Activated T-helper 1 cell treated with anti-CD3 and anti-CD28 coated beads, Interleukin-2, amount 50 U/mL, for 16 hours (primary cell): Measurements from ENCODE around the gene APCS.

Experiments
- DNase-seq, 2 donors: peaks; one replicate each; pipeline ENCODE4 v3.0.0-alpha.2; 2020; ENCODE audit warnings: low read depth in 1 of 2, low spot score in 1 of 2

Gene APCS

DNA sequence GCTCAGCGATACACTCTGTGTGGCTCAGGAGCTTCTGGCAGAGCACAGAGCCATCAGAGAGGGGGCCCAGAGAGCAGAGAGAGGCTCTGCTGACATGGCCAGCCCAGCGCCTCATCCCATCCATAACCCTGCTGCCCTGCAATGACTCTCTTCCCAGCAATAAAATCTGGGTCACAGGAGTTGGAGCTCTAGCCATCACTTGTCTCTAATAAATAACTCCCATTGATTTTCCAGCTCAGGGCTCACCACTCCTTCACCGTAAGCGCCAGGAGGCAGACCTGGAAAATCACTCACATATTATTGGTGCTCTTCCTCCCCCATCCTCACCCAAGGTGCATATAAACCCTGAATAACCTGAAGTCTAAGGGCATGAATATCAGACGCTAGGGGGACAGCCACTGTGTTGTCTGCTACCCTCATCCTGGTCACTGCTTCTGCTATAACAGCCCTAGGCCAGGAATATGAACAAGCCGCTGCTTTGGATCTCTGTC lies at the start of gene APCS:
Gene APCS (plus strand): TSS at position 366 of the 491 bp plus-strand sequence. CDS start 96 bp downstream, at position 462.
- DNase-seq = no peak

- DNase-seq = no peak
Observed at GRCh38 chr1:159548126-159548525, 39.5 kb upstream of the APCS start.

DNA sequence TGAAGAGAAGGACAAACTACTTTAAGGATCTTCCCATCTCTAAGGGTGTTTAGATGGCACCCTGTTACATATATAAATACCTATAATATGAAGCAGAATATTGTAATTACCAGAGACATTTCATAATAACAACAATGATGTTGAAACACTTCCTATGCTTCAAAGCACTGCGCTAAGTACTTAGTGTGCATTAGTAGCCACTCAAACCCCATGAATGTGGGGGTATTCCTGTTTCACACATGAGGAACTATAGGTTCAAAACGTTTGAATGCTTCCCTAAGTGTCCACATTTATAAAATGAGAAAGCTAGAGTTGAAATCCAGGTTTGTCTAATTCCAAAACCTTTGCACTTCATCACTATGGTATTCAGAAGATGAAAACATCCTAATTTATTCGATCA lies 33.4 kb upstream of the APCS start:
- no peak for DNase-seq

GRCh38 chr1:159554696-159555095 lies 32.9 kb upstream of the APCS start:
- no peak for DNase-seq

GRCh38 chr1:159556931-159557369 lies 30.7 kb upstream of the APCS start:
- DNase-seq = no peak

DNA sequence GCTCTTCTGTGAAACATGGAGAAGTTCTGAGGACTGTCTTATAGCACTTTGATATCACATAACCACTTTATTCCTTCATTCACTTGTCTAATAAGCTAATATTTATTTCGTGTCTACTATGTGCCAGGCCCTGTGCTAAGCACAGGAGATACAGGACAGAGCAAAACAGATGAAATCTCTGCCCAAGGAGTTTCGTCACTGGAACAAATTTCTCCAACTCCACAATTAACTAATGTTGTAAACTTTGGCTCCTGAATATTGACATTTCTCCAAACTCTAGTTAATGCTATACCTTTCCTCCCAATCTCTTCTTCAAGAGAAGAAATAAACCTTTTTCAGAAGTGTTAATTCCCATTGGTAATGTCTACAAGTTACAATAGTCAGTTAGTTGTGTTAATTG lies 27.0 kb upstream of the APCS start:
- DNase-seq = no peak

DNA sequence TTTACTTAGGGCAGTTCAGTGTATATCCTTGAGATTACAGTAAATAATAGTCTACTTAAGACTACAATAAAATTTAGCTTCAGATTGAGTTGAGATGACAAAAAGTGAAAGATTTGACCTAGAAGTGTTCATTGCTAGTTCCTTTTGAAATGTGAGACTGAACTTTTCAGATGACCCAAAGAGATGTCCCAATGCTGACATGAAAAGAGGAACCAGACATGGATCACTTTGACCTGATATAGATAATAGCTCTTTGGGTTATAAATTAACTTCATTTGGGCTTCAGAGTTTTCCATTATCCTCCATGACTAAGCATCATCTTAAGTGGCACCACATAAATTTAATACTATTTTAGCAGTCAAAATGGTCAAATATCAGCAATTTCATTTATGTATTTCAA lies 26.1 kb upstream of the APCS start:
- DNase-seq = no peak

DNA sequence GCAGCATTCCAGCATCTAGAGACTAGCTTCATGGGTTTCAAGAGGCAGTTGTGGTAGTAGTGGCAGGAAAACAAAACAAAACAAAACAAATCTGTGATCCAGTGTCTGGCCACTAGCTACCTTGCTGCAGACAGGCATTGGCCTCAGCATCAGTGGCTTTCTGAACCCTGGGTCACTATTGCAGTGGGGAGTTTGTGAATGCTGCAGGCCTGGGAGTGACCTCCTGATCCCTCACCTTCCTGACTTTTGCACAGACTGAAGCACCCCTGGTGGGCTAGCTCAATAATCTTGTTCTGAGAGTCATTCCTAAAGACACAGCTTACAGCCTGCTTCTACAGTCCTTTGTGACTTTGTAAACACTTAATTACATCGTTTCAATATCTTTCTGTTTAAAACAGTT lies 24.9 kb upstream of the APCS start:
- no peak for DNase-seq

GRCh38 chr1:159577446-159577845 lies 10.2 kb upstream of the APCS start:
- DNase-seq = no peak

- no peak for DNase-seq
Observed at GRCh38 chr1:159580340-159580739, 7.3 kb upstream of the APCS start.

DNA sequence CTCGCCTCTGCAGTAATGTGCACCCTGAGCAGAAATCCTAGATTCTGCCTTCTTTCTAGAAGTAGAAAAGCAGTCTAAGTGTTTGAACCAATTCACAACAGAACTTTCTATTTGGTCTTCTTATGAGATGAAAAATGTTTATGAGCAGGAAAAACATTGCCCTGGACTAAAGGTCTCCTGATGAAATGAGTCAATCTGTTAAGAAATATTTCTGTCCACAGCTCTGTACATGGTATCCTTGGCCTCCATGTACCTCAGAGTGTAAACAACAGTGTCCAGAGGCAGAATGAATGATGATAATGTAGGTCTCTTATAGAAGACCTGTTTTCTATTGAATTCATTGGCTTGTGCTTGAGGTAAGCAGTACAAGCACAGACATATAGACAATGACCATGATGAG lies 6.2 kb upstream of the APCS start:
- DNase-seq = no peak

GRCh38 chr1:159584536-159584935 lies 3.1 kb upstream of the APCS start:
- DNase-seq = no peak

DNA sequence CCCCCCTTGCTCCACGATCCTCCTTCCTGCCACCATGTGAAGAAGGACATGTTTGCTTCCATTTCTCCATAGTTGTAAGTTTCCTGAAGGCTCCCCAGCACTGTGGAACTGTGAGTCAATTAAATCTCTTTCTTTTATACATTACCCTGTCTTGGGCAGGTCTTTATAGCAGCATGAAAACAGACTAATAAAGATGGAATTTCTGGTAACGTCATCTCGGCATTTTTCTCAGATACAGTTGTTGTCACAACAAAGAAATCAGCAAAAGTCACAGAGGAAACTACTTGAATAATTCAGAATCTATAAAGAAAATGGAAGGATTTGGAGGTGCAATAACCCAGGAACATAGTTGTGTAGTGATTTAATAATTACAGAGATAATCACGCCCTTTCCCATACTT lies 4.4 kb downstream of the APCS start:
- DNase-seq = no peak

DNA sequence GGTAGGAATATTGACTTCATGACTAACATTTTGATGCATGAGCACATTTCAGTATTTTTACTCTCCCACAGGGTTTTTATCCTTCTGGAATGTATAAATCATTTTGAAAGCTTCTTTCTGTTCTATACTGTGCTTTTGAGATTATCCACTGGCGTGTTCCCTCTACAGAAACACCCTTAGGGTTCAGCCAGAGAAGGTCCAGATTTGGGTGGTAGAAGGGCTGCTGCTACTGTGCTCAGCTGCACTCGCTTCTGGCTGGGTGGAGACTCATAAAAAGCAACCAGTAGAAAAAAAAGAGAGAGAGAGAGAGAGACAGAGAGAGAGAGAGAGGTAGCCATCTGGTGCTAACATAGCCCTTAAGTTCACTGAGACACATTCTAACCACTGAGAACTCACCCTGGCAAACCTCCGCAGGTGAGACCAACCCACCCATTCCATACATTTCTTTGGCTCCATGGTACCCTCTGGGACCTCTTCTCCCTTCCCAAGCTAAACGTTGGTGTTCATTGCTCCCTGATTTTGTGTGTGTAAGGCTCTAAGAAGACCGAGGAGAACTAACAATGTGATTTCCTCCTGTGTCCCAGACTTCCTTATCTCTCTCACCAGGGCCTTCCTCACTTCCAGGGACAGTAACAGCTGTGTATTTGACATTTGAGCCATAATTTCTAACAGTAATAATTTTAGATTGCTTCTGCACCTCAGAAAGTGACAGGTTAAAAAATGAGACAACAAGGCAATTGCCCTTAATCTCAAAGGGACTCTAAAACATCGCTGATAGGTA lies 7.2 kb downstream of the APCS start:
- no peak for DNase-seq

- no peak for DNase-seq
Observed at GRCh38 chr1:159598196-159598595, 10.6 kb downstream of the APCS start.

GRCh38 chr1:159600894-159601293 lies 13.3 kb downstream of the APCS start:
- no peak for DNase-seq

DNA sequence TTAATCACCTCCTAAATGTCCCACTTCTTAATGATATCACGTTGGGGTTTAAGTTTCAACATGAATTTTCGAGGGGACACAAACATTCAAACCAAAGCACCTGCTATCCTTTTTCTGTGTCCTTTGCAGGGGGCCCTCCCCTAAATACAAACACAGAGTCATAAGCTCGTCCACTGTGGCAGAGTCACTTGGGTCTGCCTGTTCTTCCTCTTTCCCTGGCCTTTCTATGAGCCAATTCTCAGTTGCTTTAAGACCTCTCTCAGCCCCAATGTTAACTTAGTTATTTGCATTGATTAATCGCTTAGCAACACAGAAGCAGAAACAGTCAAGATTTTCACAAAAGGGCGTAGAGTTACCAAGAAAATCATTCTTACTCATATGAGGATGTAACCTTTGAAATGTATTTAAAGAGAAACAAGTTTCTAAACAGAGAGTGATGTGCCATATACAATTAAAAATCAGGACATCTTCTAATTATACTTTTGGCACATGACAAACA lies 14.9 kb downstream of the APCS start:
- no peak for DNase-seq

DNA sequence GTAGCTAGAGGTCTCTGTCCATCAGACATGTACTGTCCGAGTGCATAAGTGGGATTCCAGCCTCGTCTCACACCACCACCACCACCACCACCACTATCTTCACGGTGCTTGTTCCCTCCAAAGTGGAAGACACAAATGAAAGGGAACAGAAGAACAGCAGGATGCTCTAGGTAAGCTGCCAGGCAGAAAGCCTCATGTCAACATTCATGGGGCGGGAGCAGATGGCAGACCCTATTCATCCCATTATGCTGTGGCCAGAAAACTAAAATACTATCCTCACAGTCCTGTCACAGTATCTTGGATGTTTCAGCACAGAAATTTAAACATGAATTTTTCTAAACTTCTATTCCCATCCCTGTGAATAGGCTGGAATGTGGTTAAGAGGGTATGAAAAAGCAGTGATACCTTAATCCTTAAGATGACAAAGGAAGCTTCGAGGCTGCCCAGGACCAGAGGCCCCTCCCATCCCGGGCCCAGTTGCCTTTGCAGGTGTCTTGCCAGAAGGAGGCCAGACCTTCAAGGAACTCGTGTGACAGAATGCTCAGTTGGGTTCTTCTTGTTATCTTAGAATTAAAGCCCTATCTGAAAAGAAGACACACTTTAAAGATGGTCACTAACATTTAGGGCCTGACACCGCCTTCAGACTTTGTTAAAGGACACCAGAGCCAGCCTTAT lies 24.7 kb downstream of the APCS start:
- no peak for DNase-seq

- no peak for DNase-seq
Observed at GRCh38 chr1:159632922-159633321, 45.3 kb downstream of the APCS start.
